GM21786 (cell line): ENCODE data around the gene GATC.
"Not testable (repeated sequence)": the region's sequence is repeated elsewhere in the genome, so short reads cannot be mapped to it uniquely, and the experiment has no call there.

Experiments used
- ATAC-seq: cut with Tn5 transposase; IDR thresholded peaks from one replicate; pipeline ENCODE4 v1.9.1; 2021; ENCODE audit not compliant: unreplicated experiment

The GATC gene

GRCh38 chr12:120432772-120433525 is 13.3 kb upstream of the GATC start:
- ATAC-seq = no peak

DNA sequence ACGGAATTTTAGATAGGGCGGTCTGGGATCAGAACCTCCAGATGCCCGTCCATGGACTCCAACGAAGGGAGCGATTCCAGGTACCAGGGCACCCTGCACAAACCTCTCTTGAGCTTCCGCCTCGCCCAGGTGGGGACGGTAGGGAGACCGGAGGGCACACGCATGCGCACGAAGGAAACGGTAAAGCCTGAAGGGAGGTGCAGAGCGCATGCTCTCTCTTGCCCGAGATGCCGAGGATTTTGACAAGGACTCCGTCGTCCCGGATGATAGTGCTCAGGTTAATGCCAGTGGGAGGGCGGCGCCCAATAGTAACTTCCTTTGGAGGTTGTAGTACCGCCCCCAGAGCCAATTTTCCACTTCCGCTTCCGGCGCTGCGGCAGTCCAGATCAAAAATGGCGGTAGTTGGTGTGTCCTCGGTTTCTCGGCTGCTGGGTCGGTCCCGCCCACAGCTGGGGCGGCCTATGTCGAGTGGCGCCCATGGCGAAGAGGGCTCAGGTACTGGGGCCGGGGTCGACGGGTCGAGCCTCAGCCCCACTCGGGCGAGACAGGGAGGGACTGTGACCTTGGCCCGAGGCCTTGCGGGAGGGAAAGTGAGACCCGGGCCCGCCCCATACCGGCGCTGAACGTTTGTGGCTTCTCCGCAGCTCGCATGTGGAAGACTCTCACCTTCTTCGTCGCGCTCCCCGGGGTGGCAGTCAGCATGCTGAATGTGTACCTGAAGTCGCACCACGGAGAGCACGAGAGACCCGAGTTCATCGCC is 8.3 kb upstream of the GATC start, which contains the start of gene COX6A1:
COX6A1 (plus strand) TSS at position 379 of the 760 bp plus-strand sequence; CDS start at position 393, 14 bp downstream.
- peak; percentile 96 for ATAC-seq

- no peak for ATAC-seq
These were observed 7.6 kb upstream of the GATC start for GRCh38 chr12:120438495-120439198.

DNA sequence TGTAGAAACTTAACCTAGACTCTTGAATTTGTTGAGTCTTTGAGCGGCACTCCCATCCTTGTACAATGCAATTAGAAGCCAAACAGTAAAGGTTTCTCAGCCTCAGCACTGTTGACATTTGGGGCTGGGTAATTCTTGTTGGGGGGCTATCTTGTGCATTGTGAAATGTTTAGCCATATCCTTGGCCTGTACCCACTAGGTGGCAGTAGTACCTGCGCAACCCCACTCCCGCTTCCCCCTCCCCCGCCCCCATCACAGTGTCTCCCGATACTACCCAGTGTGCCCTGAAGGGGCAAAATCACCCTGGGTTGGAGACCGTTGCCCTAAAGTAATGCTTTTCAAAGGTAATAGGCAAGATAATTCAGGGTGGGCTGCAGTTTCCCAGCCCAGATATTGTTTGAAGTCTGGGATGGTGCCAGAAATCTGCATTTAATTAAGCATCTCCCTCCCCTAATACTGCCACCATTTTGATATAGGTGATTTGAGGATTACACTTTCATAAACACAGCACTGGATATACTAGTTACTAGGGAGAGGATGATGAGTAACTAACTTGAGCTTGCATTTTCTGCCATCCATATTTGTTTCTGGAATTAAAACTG is 6.5 kb upstream of the GATC start:
- ATAC-seq = no peak

- no peak for ATAC-seq
These were observed 1.6 kb upstream of the GATC start for GRCh38 chr12:120444676-120445075.

GRCh38 chr12:120446844-120447178 is 567 bp downstream of the GATC start:
- ATAC-seq = not testable (repeated sequence)

- ATAC-seq = no peak
These were observed 1.7 kb downstream of the GATC start for GRCh38 chr12:120447992-120448391.

- not testable (repeated sequence) for ATAC-seq
These were observed 6.3 kb downstream of the GATC start for GRCh38 chr12:120452524-120452923.

GRCh38 chr12:120453060-120453750 is 7.0 kb downstream of the GATC start:
- no peak for ATAC-seq

DNA sequence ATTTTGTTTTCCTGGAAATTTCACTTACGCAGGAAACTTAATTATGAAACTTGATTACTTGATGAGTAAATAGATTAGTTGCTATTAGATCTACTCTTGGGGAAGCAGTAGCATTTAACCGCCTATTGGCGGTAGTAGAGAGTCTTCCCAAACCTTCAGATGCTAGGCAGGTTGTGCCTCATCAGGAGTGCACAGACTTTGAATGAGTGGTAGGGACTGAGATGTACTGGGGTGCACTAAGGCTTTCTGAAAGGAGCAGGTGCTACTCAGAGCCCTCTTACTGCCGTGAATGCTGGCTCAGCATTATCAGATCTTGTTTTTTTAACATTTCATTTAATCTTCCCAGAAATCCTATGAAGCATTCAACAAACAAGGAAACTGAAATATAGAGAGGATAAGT is 7.7 kb downstream of the GATC start:
- ATAC-seq = no peak

- ATAC-seq = no peak
These were observed 9.1 kb downstream of the GATC start for GRCh38 chr12:120455302-120455701.

DNA sequence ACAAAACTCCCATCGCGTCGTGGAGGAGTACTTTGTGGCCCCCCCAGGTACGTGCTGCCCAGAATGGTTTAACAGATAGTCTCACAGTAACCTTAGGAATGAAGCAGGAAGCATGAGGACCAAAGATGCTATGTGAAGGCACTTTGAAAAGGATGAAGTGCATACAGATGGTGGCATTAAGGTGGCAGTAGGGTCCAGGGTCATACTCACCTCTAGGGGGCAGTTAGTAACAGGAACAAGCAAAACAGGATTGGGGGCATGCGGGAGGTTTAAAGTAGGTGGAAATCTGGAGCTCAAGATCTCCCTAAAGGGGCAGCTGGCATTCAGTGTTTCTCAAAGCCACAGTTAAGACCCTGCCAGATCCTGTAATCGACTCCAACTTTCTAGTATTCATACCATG is 10.9 kb downstream of the GATC start:
- ATAC-seq = no peak

GRCh38 chr12:120460157-120460556 is 13.9 kb downstream of the GATC start:
- no peak for ATAC-seq

GRCh38 chr12:120462099-120462640 is 15.9 kb downstream of the GATC start:
- no peak for ATAC-seq

DNA sequence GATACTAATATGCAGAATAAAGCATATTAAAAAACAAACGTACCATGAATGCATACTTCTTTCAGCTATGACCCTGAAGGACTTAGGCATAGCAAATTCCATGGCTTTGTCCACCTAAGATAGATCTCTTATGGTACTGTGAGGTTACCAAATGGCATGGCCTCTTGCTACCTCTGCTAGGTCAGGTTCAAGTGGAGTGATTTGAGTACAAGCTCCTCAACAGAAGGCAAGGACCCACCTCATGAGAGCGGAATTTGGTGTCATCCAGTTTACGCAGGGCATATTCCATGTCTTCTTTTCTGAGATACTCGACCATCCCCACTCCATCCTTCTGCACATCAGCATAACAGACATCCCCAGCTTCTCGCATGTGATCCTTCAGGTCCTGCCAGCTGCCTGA is 17.5 kb downstream of the GATC start:
- no peak for ATAC-seq

- ATAC-seq = no peak
These were observed 19.5 kb downstream of the GATC start for GRCh38 chr12:120465756-120466155.

DNA sequence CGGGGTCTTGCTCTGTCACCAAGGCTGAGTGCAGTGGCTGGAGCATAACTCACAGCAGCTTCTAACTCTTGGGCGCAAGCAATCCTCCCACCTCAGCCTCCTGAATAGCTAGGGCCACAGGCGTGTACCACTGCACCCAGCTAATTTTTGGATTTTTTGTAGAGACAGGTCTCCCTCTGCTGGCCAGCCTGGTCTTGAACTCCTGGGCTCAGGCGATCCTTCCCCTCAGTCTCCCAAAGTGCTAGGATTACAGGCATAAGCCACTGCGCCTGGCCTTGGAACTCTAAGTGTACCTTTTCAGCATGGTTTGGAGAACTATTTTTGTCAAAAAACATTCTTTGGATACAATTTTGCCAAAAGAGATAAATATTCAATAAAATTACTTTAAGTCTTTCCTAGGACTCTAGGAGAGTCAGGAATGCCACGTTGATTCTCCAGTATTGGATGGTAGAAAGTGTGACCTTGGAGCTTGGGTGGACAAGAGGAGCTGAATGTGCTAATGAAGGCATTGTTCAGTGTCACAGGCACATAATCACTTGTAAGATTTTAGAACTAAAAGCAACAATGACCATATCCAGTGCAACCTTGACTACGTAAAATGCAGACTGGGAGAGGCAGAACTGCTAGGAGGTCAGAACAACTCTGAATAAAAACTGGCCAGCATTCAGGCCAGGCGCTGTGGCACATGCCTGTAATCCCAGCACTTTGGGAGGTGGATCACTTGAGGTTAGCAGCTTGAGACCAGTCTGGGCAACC is 20.5 kb downstream of the GATC start:
- no peak for ATAC-seq

GRCh38 chr12:120467439-120467838 is 21.2 kb downstream of the GATC start:
- ATAC-seq = no peak

DNA sequence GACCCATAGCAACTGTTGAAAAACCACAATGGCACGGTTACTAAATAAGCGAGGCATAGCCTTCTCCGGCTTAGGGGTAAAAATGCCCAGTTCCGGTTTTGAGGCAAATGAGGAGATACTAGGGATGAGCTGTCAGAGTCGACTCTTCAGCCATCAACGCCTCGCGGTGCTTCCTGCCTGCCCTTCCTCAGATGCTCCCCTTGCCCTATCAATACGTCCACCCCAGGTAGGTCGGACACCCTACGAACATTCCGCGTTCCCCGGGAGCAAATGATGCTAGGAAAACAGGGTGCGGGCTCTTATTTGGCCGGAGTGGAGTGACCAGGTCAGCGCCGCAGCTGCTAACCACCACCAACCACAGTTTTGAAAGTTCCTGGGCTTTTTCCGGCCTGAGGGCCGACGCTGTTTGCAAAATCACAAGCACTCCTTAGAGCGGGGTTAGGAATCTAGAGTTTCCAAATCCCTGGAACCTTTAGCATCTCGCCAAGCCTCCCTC is 22.1 kb downstream of the GATC start:
- no peak for ATAC-seq
